ENCODE results near the gene NUMB. TPM values are rescaled to one million over a fixed set of nuclear protein-coding genes. Genes with fewer than 3 reads are reported as not detected.

Gene NUMB
- total and polyA plus RNA-seq, 2 of the 4 experiments (the other 2 are of a cell fraction) = 45.9 to 114 TPM

GRCh38 chr14:73250317-73250713 is 208.0 kb downstream of the NUMB start:
- no TSS peak for BruUV-seq (replicated peaks)
- 0 out of 2 replicates have a peak, but pooled peaks cover 3% of the 10 kb centered on the region for H3K9me1 ChIP-seq (ENCODE audit: insufficient read depth, low read length)
- no peak overlapping the region for H2AFZ ChIP-seq (replicated peaks; ENCODE audit: low read length, poor library complexity)
- H3K4me3 ChIP-seq (ENCODE audit: insufficient read depth, low read depth, low read length) = no peak overlapping the region
- no peak overlapping the region for H3K18ac ChIP-seq (ENCODE audit: low read depth, low read length)
- DNase-seq (no peak), ATAC-seq (ENCODE audit: low read depth) (no peak)
- H2BK20ac ChIP-seq (ENCODE audit: low read depth, low read length) = no peak overlapping the region
- H2AK9ac ChIP-seq (replicated peaks; ENCODE audit: low read depth, low read length, poor library complexity) = no peak overlapping the region
- H3K36me3 ChIP-seq (ENCODE audit: control insufficient read depth, insufficient read depth, low read length) = no peaks in the 10 kb centered on the region
- no peaks in the 10 kb centered on the region for H4K20me1 ChIP-seq (ENCODE audit: insufficient read depth, low read length)
- no peak overlapping the region for H2BK120ac ChIP-seq (ENCODE audit: low read depth, low read length)
- in situ Hi-C loops (cut with MboI; ENCODE audit: low sequenced_read_pairs) = no loop called here
- H3K27me3 ChIP-seq (ENCODE audit: control insufficient read depth, insufficient read depth, low read length) = no peaks in the 10 kb centered on the region
- H3K56ac ChIP-seq (ENCODE audit: extremely low read depth, insufficient read depth, low read length) = no peak overlapping the region
- 0 out of 4 replicates have a peak, but pooled peaks cover 0 to under 1% of the 10 kb centered on the region in 2 experiments for H3K79me1 ChIP-seq (ENCODE audit: low read depth in 1 of 2, low read length in 2 of 2)
- TF ChIP-seq RFX5 (IDR thresholded peaks at IDR 0.05; ENCODE audit: low read depth, low read length) = no peak
- TF ChIP-seq MAFK (IDR thresholded peaks at IDR 0.05; ENCODE audit: low read depth, low read length) = no peak
- TF ChIP-seq FOS (IDR thresholded peaks at IDR 0.05; ENCODE audit: low read depth, low read length) = no peak
- no peak for TF ChIP-seq CHD1 (IDR thresholded peaks at IDR 0.05; ENCODE audit: low read depth, low read length)
- no peak for TF ChIP-seq POLR2A (IDR thresholded peaks at IDR 0.05; ENCODE audit: low read depth, low read length)
- no peak for TF ChIP-seq CEBPB (IDR thresholded peaks at IDR 0.05; ENCODE audit: low read depth, low read length)
- TF ChIP-seq BHLHE40 (IDR thresholded peaks at IDR 0.05; ENCODE audit: low read depth, low read length) = no peak
- no peak for TF ChIP-seq SMC3 (IDR thresholded peaks at IDR 0.05; ENCODE audit: low read depth, low read length)
- H2BK15ac ChIP-seq (ENCODE audit: low read depth, low read length) = no peak overlapping the region
- CTCF ChIA-PET = no interaction called here
- no peak overlapping the region for H3K23ac ChIP-seq (ENCODE audit: low read depth, low read length)
- H3K14ac ChIP-seq (replicated peaks; ENCODE audit: low read depth, low read length) = no peak overlapping the region
- no peaks in the 10 kb centered on the region for H3K9me3 ChIP-seq (ENCODE audit: control insufficient read depth, insufficient read depth, low read length)
- H4K91ac ChIP-seq (ENCODE audit: insufficient read depth, low read depth, low read length) = no peak overlapping the region
- H2BK5ac ChIP-seq (ENCODE audit: low read depth, low read length, poor library complexity, severe bottlenecking) = no peak overlapping the region
- no peaks in the 10 kb centered on the region for H3K4me1 ChIP-seq (ENCODE audit: control insufficient read depth, insufficient read depth, low read length)
- WGBS, 2 experiments (ENCODE audit: extremely low coverage in 2 of 2, insufficient read length in 1 of 2) = 78% methylated on average over 3 of the region's 11 CpGs; no CpG with 5 or more reads in 1 of the 2 experiments
- no peak overlapping the region for H4K8ac ChIP-seq (ENCODE audit: low read depth in 2 of 2, low read length in 2 of 2)
- no peak overlapping the region for H3K4ac ChIP-seq (ENCODE audit: low read depth, low read length)
- no peak overlapping the region for H3K4me2 ChIP-seq (ENCODE audit: low read depth, low read length)
- intact Hi-C loops (cut with micrococcal nuclease) = no loop called here
- no peak overlapping the region for H2AK5ac ChIP-seq (ENCODE audit: low read depth, low read length)
- no peak overlapping the region for H4K5ac ChIP-seq (ENCODE audit: low read depth, low read length)
- POLR2A ChIA-PET (ENCODE audit: unreplicated experiment) = no interaction called here
- dilution Hi-C loops (cut with HindIII; ENCODE audit: low sequenced_read_pairs, unreplicated experiment) = no loop called here
- H3K9ac ChIP-seq (ENCODE audit: low read depth, low read length) = no peak overlapping the region
- no peak overlapping the region for H3K27ac ChIP-seq (ENCODE audit: insufficient read depth, low read length)

All from IMR-90 (cell line).